Mucosa of rectum (tissue), 2 donors: ENCODE measurements around the gene MEMO1.

Experiments used
- H3K27ac ChIP-seq, 2 donors: one replicate each; pipeline ENCODE4 v1.7.0; 2013; ENCODE audit warnings: inconsistent platforms in 2 of 2, low read depth in 2 of 2, low read length in 2 of 2
- H3K27me3 ChIP-seq, 2 donors: one replicate each; pipeline ENCODE4 v1.7.0; 2013; ENCODE audit warnings: low read length in 2 of 2; ENCODE audit not compliant: control insufficient read depth in 2 of 2, insufficient read depth in 2 of 2
- H3K36me3 ChIP-seq, 2 donors: one replicate each; pipeline ENCODE4 v1.7.0; 2013; ENCODE audit warnings: low read length in 2 of 2; ENCODE audit not compliant: control insufficient read depth in 2 of 2, insufficient read depth in 2 of 2
- H3K4me1 ChIP-seq, 2 donors: one replicate each; pipeline ENCODE4 v1.7.0; 2013; ENCODE audit warnings: low read length in 2 of 2, mild to moderate bottlenecking in 1 of 2; ENCODE audit not compliant: control insufficient read depth in 2 of 2, insufficient read depth in 2 of 2
- H3K4me3 ChIP-seq, 2 donors: one replicate each; pipeline ENCODE4 v1.7.0; 2013; ENCODE audit warnings: low read length in 2 of 2
- H3K9ac ChIP-seq, 2 donors: one replicate each; pipeline ENCODE4 v1.7.0; 2013; ENCODE audit warnings: low read length in 2 of 2, low read depth in 1 of 2, mild to moderate bottlenecking in 1 of 2
- H3K9me3 ChIP-seq, 2 donors: one replicate each; pipeline ENCODE4 v1.7.0; 2013; ENCODE audit warnings: low read length in 2 of 2; ENCODE audit not compliant: control insufficient read depth in 2 of 2
- donor health status: healthy.
- donor health status: Normal muscosa, but diverticular disease.

MEMO1 gene

GRCh38 chr2:31998731-31999383, 12.0 kb downstream of the MEMO1 start:
- H3K36me3 ChIP-seq = no peaks in the 10 kb centered on the region
- no peaks in the 10 kb centered on the region for H3K27me3 ChIP-seq
- no peaks in the 10 kb centered on the region for H3K9me3 ChIP-seq
- no peak overlapping the region for H3K27ac ChIP-seq
- no peak overlapping the region for H3K9ac ChIP-seq
- H3K4me1 ChIP-seq = no peaks in the 10 kb centered on the region
- no peak overlapping the region for H3K4me3 ChIP-seq

GRCh38 chr2:31997653-31998052, 13.2 kb downstream of the MEMO1 start:
- Histone ChIP-seq H3K4me1 (no peaks in the 10 kb centered on the region), H3K4me3 (no peak overlapping the region), H3K27ac (no peak overlapping the region), H3K9ac (no peak overlapping the region), H3K27me3 (no peaks in the 10 kb centered on the region), H3K36me3 (no peaks in the 10 kb centered on the region), H3K9me3 (no peaks in the 10 kb centered on the region)

GRCh38 chr2:31996571-31997150, 14.1 kb downstream of the MEMO1 start:
- Histone ChIP-seq H3K9ac (no peak overlapping the region), H3K9me3 (no peaks in the 10 kb centered on the region), H3K27ac (no peak overlapping the region), H3K4me3 (no peak overlapping the region), H3K36me3 (no peaks in the 10 kb centered on the region), H3K4me1 (no peaks in the 10 kb centered on the region), H3K27me3 (no peaks in the 10 kb centered on the region)

- H3K4me3 ChIP-seq = no peak overlapping the region
- H3K9ac ChIP-seq = no peak overlapping the region
- H3K27me3 ChIP-seq = no peaks in the 10 kb centered on the region
- no peak overlapping the region for H3K27ac ChIP-seq
- H3K9me3 ChIP-seq = no peaks in the 10 kb centered on the region
- no peaks in the 10 kb centered on the region for H3K36me3 ChIP-seq
- H3K4me1 ChIP-seq = no peaks in the 10 kb centered on the region
Observed at GRCh38 chr2:31992934-31993333, 17.9 kb downstream of the MEMO1 start.

- Histone ChIP-seq H3K4me1 (no peaks in the 10 kb centered on the region), H3K9me3 (no peaks in the 10 kb centered on the region), H3K27me3 (no peaks in the 10 kb centered on the region), H3K9ac (no peak overlapping the region), H3K36me3 (no peaks in the 10 kb centered on the region), H3K27ac (no peak overlapping the region), H3K4me3 (no peak overlapping the region)
Observed at GRCh38 chr2:31992025-31992579, 18.7 kb downstream of the MEMO1 start.

GRCh38 chr2:31989946-31990345, 20.9 kb downstream of the MEMO1 start:
- H3K27me3 ChIP-seq = no peaks in the 10 kb centered on the region
- no peaks in the 10 kb centered on the region for H3K4me1 ChIP-seq
- H3K4me3 ChIP-seq = no peak overlapping the region
- no peak overlapping the region for H3K27ac ChIP-seq
- no peaks in the 10 kb centered on the region for H3K9me3 ChIP-seq
- no peaks in the 10 kb centered on the region for H3K36me3 ChIP-seq
- no peak overlapping the region for H3K9ac ChIP-seq

GRCh38 chr2:31987454-31988220, 23.2 kb downstream of the MEMO1 start:
- Histone ChIP-seq H3K27ac (no peak overlapping the region), H3K4me1 (no peaks in the 10 kb centered on the region), H3K9ac (no peak overlapping the region), H3K9me3 (no peaks in the 10 kb centered on the region), H3K4me3 (no peak overlapping the region), H3K27me3 (no peaks in the 10 kb centered on the region), H3K36me3 (no peaks in the 10 kb centered on the region)

- Histone ChIP-seq H3K4me3 (no peak overlapping the region), H3K27me3 (no peaks in the 10 kb centered on the region), H3K27ac (no peak overlapping the region), H3K4me1 (no peaks in the 10 kb centered on the region), H3K9me3 (no peaks in the 10 kb centered on the region), H3K9ac (no peak overlapping the region), H3K36me3 (no peaks in the 10 kb centered on the region)
Observed at GRCh38 chr2:31986906-31987305, 23.9 kb downstream of the MEMO1 start.

GRCh38 chr2:31983762-31984467, 26.9 kb downstream of the MEMO1 start:
- no peaks in the 10 kb centered on the region for H3K4me1 ChIP-seq
- no peak overlapping the region for H3K27ac ChIP-seq
- H3K36me3 ChIP-seq = no peaks in the 10 kb centered on the region
- H3K27me3 ChIP-seq = no peaks in the 10 kb centered on the region
- H3K4me3 ChIP-seq = no peak overlapping the region
- H3K9me3 ChIP-seq = no peaks in the 10 kb centered on the region
- H3K9ac ChIP-seq = no peak overlapping the region
